NCI-H510A (cell line): ENCODE results near the gene TMEM11.

Experiments used
- DNase-seq: peaks from one replicate; lab custom pipeline; 2025; lab: John Stamatoyannopoulos, UW

TMEM11 gene

GRCh38 chr17:21214015-21214776 is at the start of gene TMEM11:
TMEM11 (minus strand) TSS chr17:21214161; CDS start chr17:21214152, 9 bp downstream.
- peak; percentile 96 for DNase-seq

GRCh38 chr17:21263376-21263775 is 49.4 kb upstream of the TMEM11 start:
- no peak for DNase-seq

GRCh38 chr17:21262259-21262993 is 48.5 kb upstream of the TMEM11 start:
- DNase-seq: no peak

GRCh38 chr17:21258593-21258992 is 44.6 kb upstream of the TMEM11 start:
- DNase-seq: no peak

- DNase-seq: no peak
These were observed 39.9 kb upstream of the TMEM11 start for GRCh38 chr17:21253646-21254441.

- DNase-seq: peak; percentile 87
These were observed 39.1 kb upstream of the TMEM11 start, which contains the start of gene NATD1 for GRCh38 chr17:21252796-21253645. NATD1 (minus strand) TSS chr17:21253410; CDS start chr17:21253264, 146 bp downstream.

GRCh38 chr17:21252289-21252795 is 38.4 kb upstream of the TMEM11 start:
- no peak for DNase-seq

- DNase-seq: no peak
These were observed 37.5 kb upstream of the TMEM11 start for GRCh38 chr17:21251337-21252010.

- no peak for DNase-seq
These were observed 36.9 kb upstream of the TMEM11 start for GRCh38 chr17:21250854-21251253.

- no peak for DNase-seq
These were observed 36.2 kb upstream of the TMEM11 start for GRCh38 chr17:21249920-21250703.

- no peak for DNase-seq
These were observed 35.3 kb upstream of the TMEM11 start for GRCh38 chr17:21249086-21249795.

GRCh38 chr17:21248500-21248899 is 34.5 kb upstream of the TMEM11 start:
- DNase-seq: no peak

- no peak for DNase-seq
These were observed 33.7 kb upstream of the TMEM11 start for GRCh38 chr17:21247552-21248258.

- no peak for DNase-seq
These were observed 32.7 kb upstream of the TMEM11 start for GRCh38 chr17:21246698-21247097.

GRCh38 chr17:21245639-21246084 is 31.7 kb upstream of the TMEM11 start:
- DNase-seq: no peak

- DNase-seq: no peak
These were observed 29.7 kb upstream of the TMEM11 start for GRCh38 chr17:21243516-21244303.

- DNase-seq: no peak
These were observed 29.0 kb upstream of the TMEM11 start for GRCh38 chr17:21242780-21243515.
